Panc1 (cell line): Measurements from ENCODE around the gene EFTUD2. TPM values are rescaled to one million over a fixed set of nuclear protein-coding genes. Genes with fewer than 3 reads are reported as not detected.

Source experiments
- ATAC-seq: fragments of 200-7000 bp; cut with Tn5 transposase; 2 replicates; pipeline ENCODE4 v1.9.1; 2020; ENCODE audit warnings: mild to moderate bottlenecking, moderate library complexity
- BruUV-seq: library from RNA; stranded (reverse); fragments of 400-500 nt; replicated peaks from 2 replicates; lab custom pipeline; 2021; lab: Mats Ljungman, UMichigan
- CTCF ChIA-PET: fragments of 300-600 bp; sonication (Branson Sonifier 250); formaldehyde crosslinking; loops from one replicate; lab custom pipeline; 2022; ENCODE audit warnings: antibody characterized with exemption; lab: Charles Lee
- POLR2A ChIA-PET: fragments of 300-600 bp; sonication (Branson Sonifier 250); formaldehyde crosslinking; loops from one replicate; lab custom pipeline; 2022; ENCODE audit warnings: antibody characterized with exemption; lab: Charles Lee
- DNase-seq: peaks from one replicate; pipeline ENCODE4 v3.0.0-alpha.2; 2010; ENCODE audit warnings: low read depth, low spot score
- H3K27ac ChIP-seq: 2 replicates; pipeline ENCODE4 v1.5.1; 2011; ENCODE audit warnings: mild to moderate bottlenecking, low read length, inconsistent platforms
- H3K27me3 ChIP-seq: fragments of 200-500 bp; sonication (Bioruptor generic); 2 replicates; pipeline ENCODE4 v1.6.0; 2014; ENCODE audit warnings: low read length, inconsistent platforms; ENCODE audit not compliant: control insufficient read depth, insufficient read depth
- H3K36me3 ChIP-seq: fragments of 200-500 bp; sonication (Bioruptor generic); 2 replicates; pipeline ENCODE4 v1.5.1; 2014; ENCODE audit warnings: inconsistent platforms, mild to moderate bottlenecking, low read length, moderate library complexity; ENCODE audit not compliant: control insufficient read depth, insufficient read depth
- H3K4me1 ChIP-seq: 2 replicates; pipeline ENCODE4 v1.5.1; 2011; ENCODE audit warnings: inconsistent platforms, mild to moderate bottlenecking, low read length, moderate library complexity; ENCODE audit not compliant: control insufficient read depth, insufficient read depth
- H3K4me3 ChIP-seq, 2 experiments: 2 replicates each; pipeline ENCODE4 v1.5.1; 2011 to 2012; ENCODE audit warnings: low read depth in 2 of 2, low read length in 2 of 2, mild to moderate bottlenecking in 2 of 2, inconsistent platforms in 1 of 2, moderate library complexity in 1 of 2
- H3K9me3 ChIP-seq: fragments of 200-500 bp; sonication (Bioruptor generic); 2 replicates; pipeline ENCODE4 v1.5.1; 2014; ENCODE audit warnings: low read depth, mild to moderate bottlenecking, inconsistent platforms, low read length, moderate library complexity; ENCODE audit not compliant: control insufficient read depth, insufficient read depth
- POLR2AphosphoS5 ChIP-seq: IDR thresholded peaks from 2 replicates; pipeline ENCODE4 v1.6.1; 2012; ENCODE audit warnings: mild to moderate bottlenecking, low read depth, low read length, moderate library complexity
- SIN3A ChIP-seq: IDR thresholded peaks from 2 replicates; pipeline ENCODE4 v1.6.1; 2012; ENCODE audit warnings: low read depth, mild to moderate bottlenecking, low read length, moderate library complexity, borderline replicate concordance; ENCODE audit not compliant: insufficient read depth
- TCF7L2 ChIP-seq: IDR thresholded peaks from 2 replicates; pipeline ENCODE4 v1.6.1; 2011; ENCODE audit warnings: mild to moderate bottlenecking, low read depth, low read length, inconsistent platforms
- in situ Hi-C: cut with HindIII; loops from 2 replicates; pipeline ENCODE4 v1.10.0; 2016; ENCODE audit warnings: low sequenced_read_pairs, low pct_unique_long_range_greater_than_20kb
- intact Hi-C: fragments of 100-400 bp; cut with micrococcal nuclease; formaldehyde crosslinking; loops from one replicate; pipeline ENCODE4 v1.10.0; 2022; ENCODE audit not compliant: unreplicated experiment
- total RNA-seq: library from RNA; stranded (reverse); gene quantifications from one replicate; pipeline ENCODE4 v1.2.1, GENCODE V29; 2021; ENCODE audit not compliant: unreplicated experiment
- TF ChIP-seq, protein P1 (sequence below), 2 experiments: IDR thresholded peaks; 2 replicates each; pipeline ENCODE4 v1.6.1; 2011 to 2012; ENCODE audit warnings: low read depth in 2 of 2, control low read depth in 1 of 2, low read length in 1 of 2, mild to moderate bottlenecking in 1 of 2, moderate library complexity in 1 of 2; ENCODE audit not compliant: insufficient read depth in 1 of 2
- TF ChIP-seq, protein P2 (sequence below): fragments of 450-650 bp; IDR thresholded peaks from 2 replicates; pipeline ENCODE4 v1.5.1; 2017; ENCODE audit warnings: mild to moderate bottlenecking

EFTUD2 gene
- total RNA-seq, 1 experiment from 2014 or later, result 98.0 TPM

DNA sequence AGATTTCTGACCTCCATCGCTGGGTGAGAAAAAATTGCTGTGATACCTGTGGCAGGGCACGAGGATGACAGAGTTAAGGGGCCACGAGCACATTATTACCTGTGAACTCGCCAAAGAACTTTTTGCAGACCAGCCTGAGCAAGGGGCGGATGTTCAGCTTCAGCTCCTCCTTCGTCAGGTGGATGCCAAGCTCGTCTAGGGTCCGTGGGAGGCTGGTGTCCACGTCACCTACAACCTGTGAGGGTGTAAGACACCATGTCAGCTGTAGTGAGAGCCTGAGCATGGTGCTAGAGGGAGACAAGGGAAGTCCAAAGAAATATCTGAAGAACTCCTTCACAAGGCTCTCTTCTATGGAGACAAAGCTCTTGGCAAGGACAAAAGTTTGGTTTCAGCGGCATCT, 34.4 kb downstream of the EFTUD2 start:
- H3K36me3 ChIP-seq, result peaks cover 14% of the 10 kb centered on the region
- POLR2A ChIA-PET, result no interaction called here
- H3K4me1 ChIP-seq, result no peaks in the 10 kb centered on the region
- H3K4me3 ChIP-seq, result no peak overlapping the region
- intact Hi-C loops, result loop anchor here (5.0 kb wide), 1 partner anchor 88 kb away; no protein-coding TSS in a partner anchor
- no peak for DNase-seq
- no TSS peak for BruUV-seq
- TF ChIP-seq, protein P1, sequence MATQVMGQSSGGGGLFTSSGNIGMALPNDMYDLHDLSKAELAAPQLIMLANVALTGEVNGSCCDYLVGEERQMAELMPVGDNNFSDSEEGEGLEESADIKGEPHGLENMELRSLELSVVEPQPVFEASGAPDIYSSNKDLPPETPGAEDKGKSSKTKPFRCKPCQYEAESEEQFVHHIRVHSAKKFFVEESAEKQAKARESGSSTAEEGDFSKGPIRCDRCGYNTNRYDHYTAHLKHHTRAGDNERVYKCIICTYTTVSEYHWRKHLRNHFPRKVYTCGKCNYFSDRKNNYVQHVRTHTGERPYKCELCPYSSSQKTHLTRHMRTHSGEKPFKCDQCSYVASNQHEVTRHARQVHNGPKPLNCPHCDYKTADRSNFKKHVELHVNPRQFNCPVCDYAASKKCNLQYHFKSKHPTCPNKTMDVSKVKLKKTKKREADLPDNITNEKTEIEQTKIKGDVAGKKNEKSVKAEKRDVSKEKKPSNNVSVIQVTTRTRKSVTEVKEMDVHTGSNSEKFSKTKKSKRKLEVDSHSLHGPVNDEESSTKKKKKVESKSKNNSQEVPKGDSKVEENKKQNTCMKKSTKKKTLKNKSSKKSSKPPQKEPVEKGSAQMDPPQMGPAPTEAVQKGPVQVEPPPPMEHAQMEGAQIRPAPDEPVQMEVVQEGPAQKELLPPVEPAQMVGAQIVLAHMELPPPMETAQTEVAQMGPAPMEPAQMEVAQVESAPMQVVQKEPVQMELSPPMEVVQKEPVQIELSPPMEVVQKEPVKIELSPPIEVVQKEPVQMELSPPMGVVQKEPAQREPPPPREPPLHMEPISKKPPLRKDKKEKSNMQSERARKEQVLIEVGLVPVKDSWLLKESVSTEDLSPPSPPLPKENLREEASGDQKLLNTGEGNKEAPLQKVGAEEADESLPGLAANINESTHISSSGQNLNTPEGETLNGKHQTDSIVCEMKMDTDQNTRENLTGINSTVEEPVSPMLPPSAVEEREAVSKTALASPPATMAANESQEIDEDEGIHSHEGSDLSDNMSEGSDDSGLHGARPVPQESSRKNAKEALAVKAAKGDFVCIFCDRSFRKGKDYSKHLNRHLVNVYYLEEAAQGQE (IDR thresholded peaks at IDR 0.05; ENCODE audit: insufficient read depth in 1 of 2, low read depth in 2 of 2, low read length in 1 of 2), result no peak
- no peak for TF ChIP-seq SIN3A
- TF ChIP-seq POLR2AphosphoS5, result no peak
- TF ChIP-seq, protein P2, sequence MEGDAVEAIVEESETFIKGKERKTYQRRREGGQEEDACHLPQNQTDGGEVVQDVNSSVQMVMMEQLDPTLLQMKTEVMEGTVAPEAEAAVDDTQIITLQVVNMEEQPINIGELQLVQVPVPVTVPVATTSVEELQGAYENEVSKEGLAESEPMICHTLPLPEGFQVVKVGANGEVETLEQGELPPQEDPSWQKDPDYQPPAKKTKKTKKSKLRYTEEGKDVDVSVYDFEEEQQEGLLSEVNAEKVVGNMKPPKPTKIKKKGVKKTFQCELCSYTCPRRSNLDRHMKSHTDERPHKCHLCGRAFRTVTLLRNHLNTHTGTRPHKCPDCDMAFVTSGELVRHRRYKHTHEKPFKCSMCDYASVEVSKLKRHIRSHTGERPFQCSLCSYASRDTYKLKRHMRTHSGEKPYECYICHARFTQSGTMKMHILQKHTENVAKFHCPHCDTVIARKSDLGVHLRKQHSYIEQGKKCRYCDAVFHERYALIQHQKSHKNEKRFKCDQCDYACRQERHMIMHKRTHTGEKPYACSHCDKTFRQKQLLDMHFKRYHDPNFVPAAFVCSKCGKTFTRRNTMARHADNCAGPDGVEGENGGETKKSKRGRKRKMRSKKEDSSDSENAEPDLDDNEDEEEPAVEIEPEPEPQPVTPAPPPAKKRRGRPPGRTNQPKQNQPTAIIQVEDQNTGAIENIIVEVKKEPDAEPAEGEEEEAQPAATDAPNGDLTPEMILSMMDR, result no peak
- TF ChIP-seq TCF7L2, result no peak
- H3K27ac ChIP-seq, result no peak overlapping the region
- ATAC-seq, result peak; percentile 42; the same call in 1 of the 2 replicates
- CTCF ChIA-PET, result interaction anchor here (0.7 to 1.5 kb wide), 2 partner anchors 45 to 85 kb away, joined by 3 to 4 read pairs; no protein-coding TSS in a partner anchor
- H3K9me3 ChIP-seq, result no peaks in the 10 kb centered on the region
- no peaks in the 10 kb centered on the region for H3K27me3 ChIP-seq
- in situ Hi-C loops, result no loop called here

DNA sequence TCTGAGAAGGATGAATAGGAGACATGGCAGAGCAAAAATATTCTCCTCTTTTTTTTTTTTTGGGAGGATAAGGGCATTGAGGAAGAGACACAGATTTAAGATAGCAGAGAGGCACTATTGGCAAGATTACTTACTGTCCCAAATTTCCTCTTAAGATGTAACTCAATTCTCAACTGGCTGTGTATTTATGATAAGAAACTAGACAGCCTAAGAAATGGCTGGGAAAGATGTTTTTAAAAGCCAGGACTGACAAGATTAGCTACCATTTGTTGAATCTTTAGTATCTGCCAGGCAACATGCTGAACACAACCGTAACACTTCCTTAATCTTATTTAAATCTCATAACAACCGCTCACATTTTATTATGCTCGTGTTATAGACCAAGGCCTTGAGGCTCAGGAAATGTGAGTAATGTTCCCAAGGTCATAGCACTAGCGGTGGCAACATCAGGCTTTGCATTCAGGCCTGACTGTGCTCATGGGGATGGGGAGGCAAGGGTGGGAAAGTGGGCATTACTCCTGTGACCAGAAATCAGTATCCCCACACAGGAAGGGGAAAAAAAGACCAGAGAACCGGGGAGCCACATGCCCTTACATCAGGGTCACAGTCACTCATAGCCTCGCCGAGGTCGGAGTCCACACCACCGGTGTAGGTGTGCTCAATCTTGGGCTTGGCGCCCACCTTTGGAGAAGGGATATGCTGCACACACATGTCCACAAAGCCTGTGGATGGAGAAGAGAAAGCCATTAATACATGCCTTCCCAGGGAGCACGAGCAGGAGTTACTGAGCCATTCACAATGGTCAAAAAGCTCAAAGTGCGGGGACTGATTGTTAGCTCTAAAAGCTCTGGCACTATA, 36.0 kb downstream of the EFTUD2 start:
- ChIA-PET CTCF (no interaction called here), POLR2A (no interaction called here)
- intact Hi-C loops (no loop called here), in situ Hi-C loops (no loop called here)
- Histone ChIP-seq H3K27ac (no peak overlapping the region), H3K4me3 (no peak overlapping the region), H3K4me1 (no peaks in the 10 kb centered on the region), H3K27me3 (no peaks in the 10 kb centered on the region), H3K36me3 (peaks cover 16% of the 10 kb centered on the region), H3K9me3 (no peaks in the 10 kb centered on the region)
- DNase-seq, result no peak
- ATAC-seq, result no peak
- no TSS peak for BruUV-seq
- no peak for TF ChIP-seq SIN3A
- TF ChIP-seq, protein P1 (IDR thresholded peaks at IDR 0.05; ENCODE audit: insufficient read depth in 1 of 2, low read depth in 2 of 2, low read length in 1 of 2), result no peak
- TF ChIP-seq POLR2AphosphoS5, result no peak
